NCI-H2196 (cell line): ENCODE results near the gene FBXO22.

Source experiments
- DNase-seq: peaks from one replicate; lab custom pipeline; 2025; ENCODE audit not compliant: unreplicated experiment; lab: John Stamatoyannopoulos, UW

The FBXO22 gene

GRCh38 chr15:75918135-75918534, 14.5 kb downstream of the FBXO22 start:
- no peak for DNase-seq

GRCh38 chr15:75920079-75920478, 16.4 kb downstream of the FBXO22 start:
- DNase-seq: no peak

GRCh38 chr15:75921732-75922703, 18.3 kb downstream of the FBXO22 start:
- DNase-seq: no peak

- no peak for DNase-seq
Observed at GRCh38 chr15:75923756-75924155, 20.1 kb downstream of the FBXO22 start.

- DNase-seq: no peak
Observed at GRCh38 chr15:75924576-75924975, 20.9 kb downstream of the FBXO22 start.

- no peak for DNase-seq
Observed at GRCh38 chr15:75925440-75925839, 21.8 kb downstream of the FBXO22 start.

- no peak for DNase-seq
Observed at GRCh38 chr15:75926931-75927330, 23.3 kb downstream of the FBXO22 start.

- DNase-seq: no peak
Observed at GRCh38 chr15:75927601-75928000, 23.9 kb downstream of the FBXO22 start.

GRCh38 chr15:75928680-75929608, 25.3 kb downstream of the FBXO22 start:
- DNase-seq: no peak

GRCh38 chr15:75929799-75930565, 26.3 kb downstream of the FBXO22 start:
- DNase-seq: no peak

- no peak for DNase-seq
Observed at GRCh38 chr15:75930866-75931265, 27.2 kb downstream of the FBXO22 start.

- DNase-seq: no peak
Observed at GRCh38 chr15:75942464-75942863, 38.8 kb downstream of the FBXO22 start.

- no peak for DNase-seq
Observed at GRCh38 chr15:75943246-75943645, 39.6 kb downstream of the FBXO22 start.

GRCh38 chr15:75943713-75944215, 40.1 kb downstream of the FBXO22 start:
- no peak for DNase-seq

GRCh38 chr15:75945953-75946352, 42.3 kb downstream of the FBXO22 start:
- DNase-seq: no peak

GRCh38 chr15:75947092-75947491, 43.4 kb downstream of the FBXO22 start:
- DNase-seq: no peak

- no peak for DNase-seq
Observed at GRCh38 chr15:75948761-75949296, 45.2 kb downstream of the FBXO22 start.

GRCh38 chr15:75952525-75952924, 48.8 kb downstream of the FBXO22 start:
- no peak for DNase-seq

- DNase-seq: no peak
Observed at GRCh38 chr15:75955720-75956119, 52.0 kb downstream of the FBXO22 start.

GRCh38 chr15:75961331-75961730, 57.7 kb downstream of the FBXO22 start:
- no peak for DNase-seq
